C4-2B (cell line): ENCODE data around the gene RTEL1.

Experiments
- CTCF ChIP-seq: fragments of 450-650 bp; conservative IDR thresholded peaks from 2 replicates; pipeline ENCODE4 v1.5.1; 2017; ENCODE audit warnings: mild to moderate bottlenecking
- ZFX ChIP-seq: fragments of 450-650 bp; IDR thresholded peaks from 2 replicates; pipeline ENCODE4 v1.6.1; 2017

- TF ChIP-seq CTCF (no peak), ZFX (no peak)
These were observed 40.8 kb downstream of the RTEL1 start for GRCh38 chr20:63698739-63699465.
